GM12878 (cell line): ENCODE results near the gene FKBP2. TPM values are rescaled to one million over a fixed set of nuclear protein-coding genes. Genes with fewer than 3 reads are reported as not detected.

Experiments
- POLR2AphosphoS5 ChIP-seq: IDR thresholded peaks from 2 replicates; pipeline ENCODE4 v1.6.1; 2011; ENCODE audit warnings: mild to moderate bottlenecking, low read length, inconsistent platforms
- TCF12 ChIP-seq: IDR thresholded peaks from 2 replicates; pipeline ENCODE4 v1.6.1; 2011; ENCODE audit warnings: low read depth, mild to moderate bottlenecking, low read length
- polyA plus RNA-seq, 11 experiments: library from polyadenylated mRNA; depleted of rRNA in 4 of 11; unstranded in 6 of 11; stranded (reverse) in 5 of 11; fragments of >200 nt; fragmentation: Nextera tagmentation in 4 of 11; fragmentation: Illumina TruSeq in 1 of 11; extraction: Ambion mirVana in 4 of 11; extraction: Trizol in 1 of 11; gene quantifications; 1 replicate in 1 of 11; 2 replicates in 10 of 11; pipeline versions ENCODE4 v1.2.1 to v1.2.3, GENCODE V29; 2011 to 2016; ENCODE audit warnings: inconsistent platforms in 2 of 11, missing spikeins in 2 of 11, low read depth in 1 of 11
- total RNA-seq, 4 experiments: library from RNA; depleted of rRNA in 3 of 4; stranded (reverse); fragments of >200 nt in 3 of 4; fragmentation: Illumina TruSeq in 1 of 4; extraction: Trizol in 1 of 4; gene quantifications; 2 replicates each; pipeline versions ENCODE4 v1.2.1 to v1.2.3, GENCODE V29; 2013 to 2021
- TF ChIP-seq, protein P1 (sequence below): fragments of 450-650 bp; IDR thresholded peaks from 2 replicates; pipeline ENCODE4 v1.6.1; 2017; ENCODE audit warnings: mild to moderate bottlenecking, moderate library complexity
- TF ChIP-seq, protein P2 (sequence below): fragments of 450-650 bp; IDR thresholded peaks from 2 replicates; pipeline ENCODE4 v1.6.1; 2018; ENCODE audit warnings: borderline replicate concordance, mild to moderate bottlenecking; ENCODE audit not compliant: partially characterized antibody
- TF ChIP-seq, protein P3 (sequence below): fragments of 450-650 bp; IDR thresholded peaks from 2 replicates; pipeline ENCODE4 v1.6.1; 2017; ENCODE audit warnings: low read depth, mild to moderate bottlenecking, moderate library complexity

The FKBP2 gene
- total and polyA plus RNA-seq, 10 of the 15 experiments (the other 5 are each of a cell fraction or from before 2014, with no cell fraction given): 1.8 to 99.7 (median 39.5) TPM

DNA sequence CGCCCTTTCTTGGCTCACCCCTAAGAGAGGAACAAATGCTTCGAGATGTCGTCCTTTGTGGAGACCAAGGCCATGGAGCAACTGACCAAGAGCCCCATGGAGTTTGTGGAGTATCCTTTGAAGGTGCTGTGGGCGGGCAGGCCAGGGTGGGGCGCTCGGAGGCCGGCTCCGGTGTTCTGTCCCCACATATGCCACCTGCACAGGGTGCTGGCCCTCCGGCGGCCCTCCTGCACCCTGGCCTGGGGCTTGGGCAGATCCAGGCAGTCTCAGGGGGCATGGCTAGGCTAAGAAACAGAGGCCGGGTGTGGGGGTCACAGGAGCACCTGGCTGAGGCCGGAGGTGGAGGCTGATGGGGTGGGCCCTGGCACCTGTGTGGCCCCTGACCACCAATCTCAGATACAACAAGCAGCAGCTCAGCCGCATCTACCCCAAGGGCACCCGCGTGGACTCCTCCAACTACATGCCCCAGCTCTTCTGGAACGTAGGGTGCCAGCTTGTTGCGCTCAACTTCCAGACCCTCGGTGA is 20.7 kb downstream of the FKBP2 start (continued):
- TF ChIP-seq POLR2AphosphoS5: no peak
- TF ChIP-seq TCF12: no peak
- TF ChIP-seq, protein P1, sequence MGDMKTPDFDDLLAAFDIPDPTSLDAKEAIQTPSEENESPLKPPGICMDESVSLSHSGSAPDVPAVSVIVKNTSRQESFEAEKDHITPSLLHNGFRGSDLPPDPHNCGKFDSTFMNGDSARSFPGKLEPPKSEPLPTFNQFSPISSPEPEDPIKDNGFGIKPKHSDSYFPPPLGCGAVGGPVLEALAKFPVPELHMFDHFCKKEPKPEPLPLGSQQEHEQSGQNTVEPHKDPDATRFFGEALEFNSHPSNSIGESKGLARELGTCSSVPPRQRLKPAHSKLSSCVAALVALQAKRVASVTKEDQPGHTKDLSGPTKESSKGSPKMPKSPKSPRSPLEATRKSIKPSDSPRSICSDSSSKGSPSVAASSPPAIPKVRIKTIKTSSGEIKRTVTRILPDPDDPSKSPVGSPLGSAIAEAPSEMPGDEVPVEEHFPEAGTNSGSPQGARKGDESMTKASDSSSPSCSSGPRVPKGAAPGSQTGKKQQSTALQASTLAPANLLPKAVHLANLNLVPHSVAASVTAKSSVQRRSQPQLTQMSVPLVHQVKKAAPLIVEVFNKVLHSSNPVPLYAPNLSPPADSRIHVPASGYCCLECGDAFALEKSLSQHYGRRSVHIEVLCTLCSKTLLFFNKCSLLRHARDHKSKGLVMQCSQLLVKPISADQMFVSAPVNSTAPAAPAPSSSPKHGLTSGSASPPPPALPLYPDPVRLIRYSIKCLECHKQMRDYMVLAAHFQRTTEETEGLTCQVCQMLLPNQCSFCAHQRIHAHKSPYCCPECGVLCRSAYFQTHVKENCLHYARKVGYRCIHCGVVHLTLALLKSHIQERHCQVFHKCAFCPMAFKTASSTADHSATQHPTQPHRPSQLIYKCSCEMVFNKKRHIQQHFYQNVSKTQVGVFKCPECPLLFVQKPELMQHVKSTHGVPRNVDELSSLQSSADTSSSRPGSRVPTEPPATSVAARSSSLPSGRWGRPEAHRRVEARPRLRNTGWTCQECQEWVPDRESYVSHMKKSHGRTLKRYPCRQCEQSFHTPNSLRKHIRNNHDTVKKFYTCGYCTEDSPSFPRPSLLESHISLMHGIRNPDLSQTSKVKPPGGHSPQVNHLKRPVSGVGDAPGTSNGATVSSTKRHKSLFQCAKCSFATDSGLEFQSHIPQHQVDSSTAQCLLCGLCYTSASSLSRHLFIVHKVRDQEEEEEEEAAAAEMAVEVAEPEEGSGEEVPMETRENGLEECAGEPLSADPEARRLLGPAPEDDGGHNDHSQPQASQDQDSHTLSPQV: no peak
- TF ChIP-seq, protein P2, sequence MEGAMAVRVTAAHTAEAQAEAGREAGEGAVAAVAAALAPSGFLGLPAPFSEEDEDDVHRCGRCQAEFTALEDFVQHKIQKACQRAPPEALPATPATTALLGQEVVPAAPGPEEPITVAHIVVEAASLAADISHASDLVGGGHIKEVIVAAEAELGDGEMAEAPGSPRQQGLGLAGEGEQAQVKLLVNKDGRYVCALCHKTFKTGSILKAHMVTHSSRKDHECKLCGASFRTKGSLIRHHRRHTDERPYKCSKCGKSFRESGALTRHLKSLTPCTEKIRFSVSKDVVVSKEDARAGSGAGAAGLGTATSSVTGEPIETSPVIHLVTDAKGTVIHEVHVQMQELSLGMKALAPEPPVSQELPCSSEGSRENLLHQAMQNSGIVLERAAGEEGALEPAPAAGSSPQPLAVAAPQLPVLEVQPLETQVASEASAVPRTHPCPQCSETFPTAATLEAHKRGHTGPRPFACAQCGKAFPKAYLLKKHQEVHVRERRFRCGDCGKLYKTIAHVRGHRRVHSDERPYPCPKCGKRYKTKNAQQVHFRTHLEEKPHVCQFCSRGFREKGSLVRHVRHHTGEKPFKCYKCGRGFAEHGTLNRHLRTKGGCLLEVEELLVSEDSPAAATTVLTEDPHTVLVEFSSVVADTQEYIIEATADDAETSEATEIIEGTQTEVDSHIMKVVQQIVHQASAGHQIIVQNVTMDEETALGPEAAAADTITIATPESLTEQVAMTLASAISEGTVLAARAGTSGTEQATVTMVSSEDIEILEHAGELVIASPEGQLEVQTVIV: no peak
- TF ChIP-seq, protein P3, sequence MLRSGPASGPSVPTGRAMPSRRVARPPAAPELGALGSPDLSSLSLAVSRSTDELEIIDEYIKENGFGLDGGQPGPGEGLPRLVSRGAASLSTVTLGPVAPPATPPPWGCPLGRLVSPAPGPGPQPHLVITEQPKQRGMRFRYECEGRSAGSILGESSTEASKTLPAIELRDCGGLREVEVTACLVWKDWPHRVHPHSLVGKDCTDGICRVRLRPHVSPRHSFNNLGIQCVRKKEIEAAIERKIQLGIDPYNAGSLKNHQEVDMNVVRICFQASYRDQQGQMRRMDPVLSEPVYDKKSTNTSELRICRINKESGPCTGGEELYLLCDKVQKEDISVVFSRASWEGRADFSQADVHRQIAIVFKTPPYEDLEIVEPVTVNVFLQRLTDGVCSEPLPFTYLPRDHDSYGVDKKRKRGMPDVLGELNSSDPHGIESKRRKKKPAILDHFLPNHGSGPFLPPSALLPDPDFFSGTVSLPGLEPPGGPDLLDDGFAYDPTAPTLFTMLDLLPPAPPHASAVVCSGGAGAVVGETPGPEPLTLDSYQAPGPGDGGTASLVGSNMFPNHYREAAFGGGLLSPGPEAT: no peak
